GM04503 (cell line): ENCODE measurements around the gene PALLD.
"Not testable (repeated sequence)": the region's sequence is repeated elsewhere in the genome, so short reads cannot be mapped to it uniquely, and the experiment has no call there.

ENCODE experiments used
- DNase-seq: peaks from one replicate; pipeline ENCODE4 v3.0.0-alpha.2; 2012; ENCODE audit warnings: low read depth

PALLD gene

GRCh38 chr4:168496834-168497233, at the start of gene PALLD:
Gene PALLD, plus strand, starts transcription at chr4:168497052.
- no peak for DNase-seq

- not testable (repeated sequence) for DNase-seq
Measured at GRCh38 chr4:168449063-168449462, 47.8 kb upstream of the PALLD start.

GRCh38 chr4:168449719-168450452, 47.0 kb upstream of the PALLD start:
- no peak for DNase-seq

DNA sequence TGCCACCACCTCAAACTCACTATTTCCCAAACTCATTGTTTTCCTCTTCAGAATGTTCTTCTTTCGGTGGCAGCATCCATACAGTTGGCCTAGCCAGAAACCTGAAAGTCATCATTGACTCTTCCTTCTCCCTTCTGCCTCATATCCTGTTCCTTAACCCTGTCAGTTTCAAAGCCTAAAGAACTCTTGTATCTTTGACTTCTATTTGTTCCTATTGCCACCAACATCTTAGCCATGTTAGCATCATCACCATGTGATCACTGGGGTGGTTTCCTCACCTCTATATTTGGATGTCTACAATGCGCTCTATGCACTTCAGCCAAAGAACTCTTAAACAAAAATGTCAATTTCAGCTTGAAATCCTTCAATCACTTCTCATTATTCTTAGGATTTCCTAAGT, 45.5 kb upstream of the PALLD start:
- no peak for DNase-seq

GRCh38 chr4:168451744-168452390, 45.0 kb upstream of the PALLD start:
- no peak for DNase-seq

GRCh38 chr4:168453146-168453545, 43.7 kb upstream of the PALLD start:
- DNase-seq, result no peak

DNA sequence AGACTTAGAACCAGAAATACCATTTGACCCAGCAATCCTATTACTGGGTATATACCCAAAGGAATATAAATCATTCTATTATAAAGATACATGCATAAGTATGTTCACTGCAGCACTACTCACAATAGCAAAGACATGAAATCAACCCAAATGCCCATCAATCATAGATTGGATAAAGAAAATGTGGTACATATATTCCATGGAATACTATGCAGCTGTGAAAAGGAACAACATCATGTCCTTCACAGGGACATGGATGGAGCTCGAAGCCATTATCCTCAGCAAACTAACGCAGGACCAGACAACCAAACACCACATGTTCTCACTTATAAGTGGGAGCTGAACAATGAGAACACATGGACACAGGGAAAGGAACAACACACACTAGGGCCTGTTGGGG, 38.6 kb upstream of the PALLD start:
- not testable (repeated sequence) for DNase-seq

- no peak for DNase-seq
Measured at GRCh38 chr4:168461821-168462220, 35.0 kb upstream of the PALLD start.

- no peak for DNase-seq
Measured at GRCh38 chr4:168472920-168473319, 23.9 kb upstream of the PALLD start.

- no peak for DNase-seq
Measured at GRCh38 chr4:168474660-168475320, 22.1 kb upstream of the PALLD start.

DNA sequence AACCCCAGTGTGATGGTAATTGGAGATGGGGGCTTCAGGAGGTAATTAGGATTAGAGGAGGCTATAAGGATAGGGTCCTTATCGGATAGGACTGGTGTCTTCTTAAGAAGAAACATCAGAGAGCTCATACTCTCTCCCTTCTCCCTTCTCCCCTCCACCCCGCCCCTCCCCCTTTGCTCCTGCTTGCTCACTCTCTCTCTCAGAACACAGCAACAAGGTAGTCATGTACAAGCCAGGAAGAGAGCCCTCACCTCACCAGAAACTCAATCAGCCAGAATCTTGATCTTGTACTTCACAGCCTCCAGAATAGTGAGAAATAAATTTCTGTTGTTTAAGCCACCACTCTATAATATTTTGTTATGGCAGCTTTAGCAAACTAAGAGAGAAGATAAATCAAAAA, 21.1 kb upstream of the PALLD start:
- no peak for DNase-seq

GRCh38 chr4:168478868-168479267, 18.0 kb upstream of the PALLD start:
- DNase-seq, result no peak

- peak; percentile 74 for DNase-seq
Measured at GRCh38 chr4:168480931-168481611, 15.8 kb upstream of the PALLD start.

GRCh38 chr4:168483811-168484210, 13.0 kb upstream of the PALLD start:
- DNase-seq, result no peak

DNA sequence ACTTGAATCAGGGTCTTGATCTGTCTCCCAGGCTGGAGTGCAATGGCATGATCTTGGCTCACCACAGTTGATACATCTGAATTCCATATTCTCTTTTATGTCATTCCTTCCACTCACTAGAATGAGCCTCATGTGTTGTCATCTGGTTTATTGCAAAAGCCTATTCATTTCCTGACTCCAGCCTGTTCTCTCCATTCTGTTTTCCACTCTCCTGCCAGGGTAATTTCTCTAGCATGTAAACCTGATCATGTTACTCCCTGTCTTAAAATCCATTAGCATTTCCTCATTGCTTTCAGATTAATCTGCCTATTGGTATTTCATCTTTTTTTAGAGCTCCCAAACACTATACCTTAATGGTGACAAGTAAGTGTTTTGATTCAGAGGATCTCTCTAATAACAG, 12.2 kb upstream of the PALLD start:
- DNase-seq, result peak; percentile 83

DNA sequence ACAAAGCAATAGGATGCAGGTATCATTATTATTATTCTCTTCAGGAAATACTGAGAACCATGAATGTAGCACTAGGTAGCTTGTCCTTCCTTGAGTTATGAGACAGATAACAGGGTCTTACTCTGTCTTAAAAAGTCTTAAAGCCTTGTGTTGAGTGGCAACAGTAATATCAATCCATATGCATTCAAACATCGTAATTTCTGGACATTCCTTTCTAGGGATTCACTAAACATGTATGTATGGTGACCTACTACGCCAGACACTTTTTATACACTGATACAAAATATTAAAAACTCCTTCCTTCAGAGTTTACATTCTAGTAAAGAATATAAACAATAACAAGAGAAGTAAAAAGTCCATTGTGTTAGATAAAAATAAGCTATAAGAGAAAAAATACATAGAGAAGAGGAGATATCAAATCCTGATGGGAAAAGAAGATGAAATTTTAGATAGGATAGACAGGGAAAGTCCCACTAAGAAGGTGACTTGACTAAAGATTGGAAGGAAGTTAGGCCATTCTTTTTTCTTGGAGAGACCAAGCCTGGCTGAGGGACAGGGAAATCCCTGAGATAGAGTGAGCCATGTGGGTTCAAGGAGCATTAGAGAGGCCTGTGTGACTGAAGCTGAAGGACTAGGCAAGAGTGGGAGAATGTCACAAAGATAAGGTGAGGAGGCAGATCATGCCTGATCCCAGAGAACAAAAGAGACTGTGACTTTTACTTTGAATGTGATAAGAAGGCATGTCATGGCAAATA, 11.5 kb upstream of the PALLD start:
- no peak for DNase-seq

GRCh38 chr4:168486912-168487281, 10.0 kb upstream of the PALLD start:
- no peak for DNase-seq

DNA sequence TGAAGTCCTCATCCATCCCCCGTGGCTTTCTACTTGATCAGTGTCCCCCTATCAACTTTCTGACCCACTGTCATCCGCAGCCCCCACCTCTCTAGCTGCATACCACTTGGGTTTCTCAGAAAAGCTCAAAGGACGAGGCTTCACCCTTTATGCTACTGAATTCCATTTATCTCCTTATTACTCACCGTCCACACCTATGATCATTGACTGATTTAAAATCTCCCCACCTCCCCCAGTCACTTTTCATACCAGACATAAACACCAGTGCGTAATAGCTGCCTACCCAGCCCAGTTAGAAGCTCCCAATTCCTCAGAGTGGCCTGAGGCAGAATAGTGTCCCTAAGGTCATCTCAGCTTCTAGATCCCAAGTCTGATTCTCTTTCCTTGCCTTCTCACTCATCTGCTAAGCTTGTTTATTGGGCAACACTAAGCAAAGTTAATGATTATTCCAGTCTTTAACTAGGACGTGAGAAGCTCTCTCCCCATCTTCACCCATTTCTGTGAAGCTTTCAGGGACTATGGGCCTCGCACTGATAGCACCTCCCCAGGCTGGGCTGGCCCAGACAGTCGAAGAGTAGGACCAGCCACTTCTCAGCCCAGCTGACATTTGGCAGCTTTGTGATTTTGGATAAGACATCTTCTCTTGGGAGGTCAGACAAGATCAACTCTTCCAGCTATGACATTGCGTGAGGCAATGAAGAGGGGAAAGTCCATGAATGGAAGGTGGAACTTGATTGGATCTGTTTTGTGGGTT, 9.4 kb upstream of the PALLD start:
- DNase-seq, result no peak

GRCh38 chr4:168488869-168489274, 8.0 kb upstream of the PALLD start:
- no peak for DNase-seq

- no peak for DNase-seq
Measured at GRCh38 chr4:168489616-168490015, 7.2 kb upstream of the PALLD start.

- DNase-seq, result no peak
Measured at GRCh38 chr4:168490711-168491110, 6.1 kb upstream of the PALLD start.
